HG02678 (cell line): ENCODE results near the gene GOLGA8S.
"Not testable (repeated sequence)": the region's sequence is repeated elsewhere in the genome, so short reads cannot be mapped to it uniquely, and the experiment has no call there.

Experiments used
- ATAC-seq: cut with Tn5 transposase; IDR thresholded peaks from one replicate; pipeline ENCODE4 v1.9.1; 2021; ENCODE audit warnings: mild to moderate bottlenecking, moderate library complexity; ENCODE audit not compliant: unreplicated experiment

The GOLGA8S gene, protein sequence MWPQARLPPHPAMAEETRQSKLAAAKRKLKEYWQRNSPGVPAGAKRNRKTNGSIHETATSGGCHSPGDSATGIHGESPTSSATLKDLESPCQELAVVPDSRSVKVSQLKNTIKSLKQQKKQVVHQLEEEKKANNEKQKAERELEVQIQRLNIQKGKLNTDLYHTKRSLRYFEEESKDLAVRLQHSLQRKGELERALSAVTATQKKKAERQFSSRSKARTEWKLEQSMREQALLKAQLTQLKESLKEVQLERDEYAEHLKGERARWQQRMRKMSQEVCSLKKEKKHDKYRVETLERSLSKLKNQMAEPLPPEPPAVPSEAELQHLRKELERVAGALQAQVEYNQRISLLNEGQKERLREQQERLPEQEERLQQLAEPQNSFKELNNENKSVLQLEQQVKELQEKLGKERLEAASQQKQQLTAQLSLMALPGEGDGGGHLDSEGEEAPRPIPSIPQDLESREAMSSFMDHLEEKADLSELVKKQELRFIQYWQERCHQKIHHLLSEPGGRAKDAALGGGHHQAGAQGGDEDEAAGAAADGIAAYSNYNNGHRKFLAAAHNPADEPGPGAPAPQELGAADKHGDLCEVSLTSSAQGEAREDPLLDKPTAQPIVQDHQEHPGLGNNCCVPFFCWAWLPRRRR

DNA sequence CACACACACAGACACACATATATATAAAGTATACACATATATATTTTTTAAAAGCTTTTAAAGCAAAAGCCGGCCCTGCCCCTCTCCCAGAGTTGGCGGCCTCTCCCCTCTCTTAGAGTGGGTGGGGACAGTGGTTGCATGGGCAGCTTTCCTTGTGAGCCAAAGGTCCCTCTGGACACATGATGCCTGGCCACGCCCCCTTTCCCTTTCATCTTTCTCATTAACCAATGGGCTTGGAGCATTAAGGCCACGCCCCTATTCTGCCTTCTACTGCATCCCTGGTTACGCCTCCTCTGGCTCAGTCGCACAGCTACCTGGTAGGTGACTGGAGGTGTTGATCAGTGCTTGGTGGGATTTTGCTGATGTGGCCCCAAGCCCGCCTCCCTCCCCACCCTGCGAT is at the start of gene GOLGA8S:
Gene GOLGA8S, plus strand, starts transcription at position 301 of the 400 bp plus-strand sequence. Its CDS starts 62 bp downstream, at position 363.
- ATAC-seq: not testable (repeated sequence)

- ATAC-seq: not testable (repeated sequence)
Observed at GRCh38 chr15:23304805-23305204, 49.7 kb upstream of the GOLGA8S start.

DNA sequence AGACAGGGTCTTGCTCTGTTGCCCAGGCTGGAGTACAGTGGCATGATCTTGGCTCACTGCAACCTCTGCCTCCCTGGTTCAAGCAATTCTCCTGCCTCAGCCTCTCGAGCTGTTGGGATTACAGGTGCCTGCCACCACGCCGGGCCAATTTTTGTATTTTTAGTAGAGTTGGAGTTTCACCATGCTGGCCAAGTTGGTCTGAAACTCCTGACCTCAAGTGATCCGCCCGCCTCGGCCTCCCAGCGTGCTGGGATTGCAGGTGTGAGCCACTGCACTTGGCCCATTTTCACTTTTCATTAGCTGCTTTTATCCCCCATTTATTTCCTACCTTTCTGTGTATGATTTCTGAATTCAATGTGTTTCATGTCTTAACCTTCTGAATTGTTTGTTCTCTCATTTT is 48.6 kb upstream of the GOLGA8S start:
- ATAC-seq: not testable (repeated sequence)

DNA sequence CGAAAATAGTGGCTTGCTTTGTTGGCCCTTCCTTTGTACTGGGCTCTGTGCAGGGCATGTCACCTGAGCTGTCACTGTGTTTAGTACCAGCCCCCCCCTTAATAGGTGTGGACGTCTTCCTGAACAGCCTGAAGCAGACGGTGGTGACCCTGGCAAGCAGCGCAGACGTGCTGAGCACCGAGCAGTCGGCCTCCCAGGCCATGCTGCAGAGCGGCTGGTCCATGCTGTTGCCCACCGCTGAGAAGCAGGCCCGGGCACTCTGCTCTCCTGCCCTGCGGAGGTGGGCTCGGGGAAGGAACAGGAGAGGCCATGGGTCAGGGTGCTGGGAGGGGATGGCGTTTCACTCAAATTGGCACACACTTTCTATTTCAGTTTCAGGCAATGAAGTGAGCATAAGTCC is 43.3 kb upstream of the GOLGA8S start:
- ATAC-seq: not testable (repeated sequence)

DNA sequence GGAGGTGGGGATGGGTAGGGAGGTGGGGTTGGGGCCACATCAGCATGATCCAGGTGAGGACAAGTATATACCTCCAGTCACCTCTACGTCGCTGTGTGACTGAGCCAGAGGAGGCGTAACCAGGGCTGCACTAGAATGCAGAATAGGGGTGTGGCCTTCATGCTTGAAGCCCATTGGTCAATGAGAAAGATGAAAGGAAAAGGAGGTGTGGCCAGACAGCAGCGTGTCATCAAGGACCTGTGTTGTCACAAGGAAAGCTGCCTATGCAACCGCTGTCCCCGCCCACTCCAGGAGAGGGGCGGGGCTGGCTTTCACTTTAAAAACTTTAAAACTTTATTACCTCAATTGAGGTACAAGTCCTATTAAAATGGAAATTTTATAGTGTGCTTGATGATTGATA is 20.5 kb upstream of the GOLGA8S start, which contains the start of gene GOLGA6L26:
Gene GOLGA6L26, minus strand, starts transcription at position 101 of the 400 bp plus-strand sequence. Its CDS starts 61 bp downstream, at position 40.
- not testable (repeated sequence) for ATAC-seq

- not testable (repeated sequence) for ATAC-seq
Observed at GRCh38 chr15:23362622-23363021, 8.1 kb downstream of the GOLGA8S start.

- not testable (repeated sequence) for ATAC-seq
Observed at GRCh38 chr15:23364261-23364660, 9.7 kb downstream of the GOLGA8S start.

- no peak for ATAC-seq
Observed at GRCh38 chr15:23370578-23370977, 16.0 kb downstream of the GOLGA8S start.

DNA sequence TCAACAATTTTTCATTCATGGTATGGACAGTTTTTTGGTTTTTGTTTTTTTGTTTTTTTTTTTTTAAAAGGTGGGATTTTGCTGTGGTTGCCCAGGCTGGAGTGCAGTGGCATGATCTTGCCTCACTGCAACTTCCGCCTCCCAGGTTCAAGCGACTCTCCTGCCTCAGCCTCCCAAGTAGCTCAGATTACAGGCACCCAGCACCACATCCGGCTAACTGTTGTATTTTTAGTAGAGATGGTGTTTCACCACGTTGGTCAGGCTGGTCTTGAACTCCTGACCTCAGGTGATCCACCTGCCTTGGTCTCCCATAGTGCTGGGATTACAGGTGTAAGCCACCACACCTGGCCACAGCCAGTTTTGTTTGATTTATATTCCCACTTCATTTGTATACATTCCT is 16.6 kb downstream of the GOLGA8S start:
- ATAC-seq: not testable (repeated sequence)

DNA sequence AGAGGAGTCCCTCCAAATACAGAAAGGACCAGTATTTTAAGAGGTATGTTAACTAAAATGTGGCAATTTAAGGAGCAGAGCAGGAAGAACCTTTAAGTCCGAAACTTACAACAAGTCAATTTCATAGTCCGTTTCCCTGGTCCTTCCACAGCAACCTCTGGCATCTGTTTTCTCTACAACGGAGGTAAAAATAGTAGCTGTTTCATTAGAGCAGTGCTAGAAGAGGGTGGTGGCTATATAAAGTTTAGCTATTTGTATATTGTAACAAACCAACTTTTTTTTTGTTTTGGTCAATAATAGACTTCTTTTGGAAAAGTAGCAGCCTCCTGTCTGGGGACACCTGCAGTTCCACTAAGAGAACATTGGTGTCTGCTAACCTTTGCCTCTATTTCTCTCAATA is 17.3 kb downstream of the GOLGA8S start:
- not testable (repeated sequence) for ATAC-seq

- ATAC-seq: no peak
Observed at GRCh38 chr15:23372284-23372683, 17.7 kb downstream of the GOLGA8S start.

DNA sequence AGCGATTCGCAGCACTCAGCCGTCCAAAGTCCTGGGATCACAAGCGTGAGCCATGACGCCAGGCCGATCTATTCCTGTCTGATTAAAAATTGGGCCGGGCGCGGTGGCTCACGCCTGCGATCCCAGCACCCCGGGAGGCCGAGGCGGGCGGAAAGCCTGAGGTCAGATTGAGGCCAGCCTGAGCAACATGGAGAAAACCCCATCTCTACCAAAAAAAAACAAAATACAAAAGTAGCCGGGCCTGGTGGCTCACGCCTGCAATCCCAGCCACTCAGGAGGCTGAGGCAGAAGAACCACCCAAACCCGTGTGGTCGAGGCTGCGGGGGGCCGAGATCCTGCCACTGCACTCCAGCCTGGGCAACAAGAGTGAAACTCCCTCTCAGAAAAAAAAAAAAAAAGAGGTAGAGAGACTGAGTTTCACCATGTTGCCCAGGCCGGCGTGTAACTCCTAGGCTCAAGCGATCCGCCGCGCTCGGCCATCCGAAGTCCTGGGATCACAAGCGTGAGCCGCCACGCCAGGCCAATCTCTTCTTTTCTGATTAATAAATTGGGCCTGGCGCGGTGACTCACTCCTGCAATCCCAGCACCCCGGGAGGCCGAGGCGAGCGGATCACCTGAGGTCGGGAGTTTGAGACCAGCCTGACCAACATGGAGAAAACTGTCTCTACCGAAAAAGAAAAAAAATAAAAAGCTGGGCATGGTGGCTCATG is 18.5 kb downstream of the GOLGA8S start:
- ATAC-seq: not testable (repeated sequence)

GRCh38 chr15:23374226-23374625 is 19.7 kb downstream of the GOLGA8S start:
- not testable (repeated sequence) for ATAC-seq

GRCh38 chr15:23378946-23379345 is 24.4 kb downstream of the GOLGA8S start:
- not testable (repeated sequence) for ATAC-seq

GRCh38 chr15:23380700-23381099 is 26.2 kb downstream of the GOLGA8S start:
- ATAC-seq: not testable (repeated sequence)

DNA sequence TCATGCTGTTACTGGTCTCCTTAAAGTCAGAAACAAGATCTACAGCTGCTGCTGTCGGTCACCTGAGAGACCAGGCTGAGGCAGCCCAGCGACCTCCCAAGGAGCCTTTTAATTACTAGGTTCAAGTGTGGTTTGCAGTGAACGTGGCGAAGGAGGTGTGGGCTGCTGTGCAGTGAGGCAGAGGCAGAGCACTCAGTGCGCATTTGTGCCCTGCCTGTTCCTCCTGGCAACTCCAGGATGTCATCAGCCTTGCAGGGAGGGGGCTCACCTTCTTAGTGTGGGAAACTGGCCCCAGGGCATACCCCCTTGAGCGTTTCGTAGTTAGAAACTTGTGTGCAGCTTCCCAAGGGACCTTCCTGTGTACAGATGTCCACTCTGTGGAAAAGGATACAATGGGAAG is 26.6 kb downstream of the GOLGA8S start:
- not testable (repeated sequence) for ATAC-seq

- no peak for ATAC-seq
Observed at GRCh38 chr15:23384371-23384770, 29.8 kb downstream of the GOLGA8S start.

DNA sequence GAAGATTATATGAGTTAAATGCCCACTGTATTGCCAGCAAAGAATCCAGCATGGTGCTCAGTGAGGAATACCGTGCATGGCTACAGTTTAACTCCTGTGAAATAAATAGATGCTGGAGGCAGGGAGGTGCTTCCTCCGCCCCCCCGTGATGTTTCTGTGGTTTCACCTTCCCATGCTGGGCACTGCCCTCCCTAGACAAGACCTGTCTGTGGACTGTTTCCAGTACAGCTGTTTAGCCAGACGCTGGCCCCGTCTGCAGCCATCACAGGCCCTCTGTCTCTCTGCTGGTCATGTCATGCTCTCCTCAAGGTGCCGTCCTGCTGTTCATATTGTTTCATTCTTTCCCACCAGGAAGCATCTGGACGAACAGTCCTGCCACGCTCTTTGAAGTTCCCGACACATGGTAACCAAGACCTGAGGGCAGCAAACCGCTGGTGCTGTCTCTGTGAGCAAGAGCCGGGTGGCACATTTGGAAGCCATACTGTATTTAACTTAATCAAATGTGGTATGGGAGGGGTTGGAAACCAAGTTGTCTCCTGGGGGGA is 31.4 kb downstream of the GOLGA8S start:
- no peak for ATAC-seq

- no peak for ATAC-seq
Observed at GRCh38 chr15:23387621-23388190, 33.2 kb downstream of the GOLGA8S start.

- no peak for ATAC-seq
Observed at GRCh38 chr15:23395030-23395692, 40.6 kb downstream of the GOLGA8S start.
